HCT116 (cell line): Measurements from ENCODE around the gene GNAO1. TPM values are rescaled to one million over a fixed set of nuclear protein-coding genes. Genes with fewer than 3 reads are reported as not detected.

Experiments
- ATAC-seq: fragments of 200-7000 bp; cut with Tn5 transposase; 2 replicates; pipeline ENCODE4 v1.9.1; 2020; ENCODE audit warnings: mild to moderate bottlenecking, moderate library complexity
- BruUV-seq: library from RNA; stranded (reverse); fragments of 400-500 nt; replicated peaks from 2 replicates; lab custom pipeline; 2021; lab: Mats Ljungman, UMichigan
- CTCF ChIA-PET: fragments of 300-600 bp; sonication (Branson Sonifier 250); formaldehyde crosslinking; loops from one replicate; lab custom pipeline; 2021; ENCODE audit warnings: antibody characterized with exemption; lab: Charles Lee
- POLR2A ChIA-PET: fragments of 300-600, 350-600 bp; sonication (Branson Sonifier 250); formaldehyde crosslinking; loops from one replicate; lab custom pipeline; 2021; ENCODE audit warnings: antibody characterized with exemption; lab: Charles Lee
- RAD21 ChIA-PET, 2 experiments: fragments of 300-600 bp; sonication (Branson Sonifier 250); formaldehyde crosslinking; loops; one replicate each; lab custom pipeline; 2023; ENCODE audit warnings: low total read pairs in 2 of 2; ENCODE audit not compliant: uncharacterized antibody in 2 of 2, unreplicated experiment in 2 of 2, low non-redundant PET in 1 of 2; lab: Charles Lee
- DNase-seq: peaks from one replicate; pipeline ENCODE4 v3.0.0-alpha.2; 2010; ENCODE audit warnings: low read depth, low spot score
- H2AFZ ChIP-seq: fragments of 200-600 bp; shearing (Covaris generic), sonication (generic); 2 replicates; pipeline ENCODE4 v1.6.1; 2017; ENCODE audit warnings: low read depth, mixed run types, mixed read lengths, antibody characterized with exemption, low read length; ENCODE audit not compliant: poor library complexity, severe bottlenecking
- H3K27ac ChIP-seq: 2 replicates; pipeline ENCODE4 v1.5.1; 2012; ENCODE audit warnings: low read depth, low read length
- H3K27me3 ChIP-seq: fragments of 200-600 bp; sonication (generic); 2 replicates; pipeline ENCODE4 v1.6.1; 2016; ENCODE audit warnings: mixed run types, low read length, mixed read lengths; ENCODE audit not compliant: insufficient read depth
- H3K36me3 ChIP-seq, 2 experiments: fragments of 200-500 bp in 1 of 2; fragments of 200-600 bp in 1 of 2; sonication (Bioruptor generic) in 1 of 2; sonication (generic) in 1 of 2; 2 replicates each; pipeline versions ENCODE4 v1.5.1 to v1.6.1; 2014 to 2016; ENCODE audit warnings: low read length in 2 of 2, inconsistent platforms in 1 of 2, mixed read lengths in 1 of 2, mixed run types in 1 of 2; ENCODE audit not compliant: insufficient read depth in 2 of 2, control insufficient read depth in 1 of 2
- H3K4me1 ChIP-seq, 2 experiments: fragments of 200-600 bp in 1 of 2; sonication (generic) in 1 of 2; 2 replicates each; pipeline versions ENCODE4 v1.5.1 to v1.6.1; 2012 to 2017; ENCODE audit warnings: low read length in 2 of 2, inconsistent platforms in 1 of 2, mild to moderate bottlenecking in 1 of 2, mixed read lengths in 1 of 2, mixed run types in 1 of 2, moderate library complexity in 1 of 2; ENCODE audit not compliant: insufficient read depth in 2 of 2, control insufficient read depth in 1 of 2
- H3K4me2 ChIP-seq: fragments of 200-600 bp; sonication (generic); 2 replicates; pipeline ENCODE4 v1.6.1; 2017; ENCODE audit warnings: mixed run types, low read length, mixed read lengths
- H3K4me3 ChIP-seq, 2 experiments: fragments of 200-600 bp in 1 of 2; sonication (generic) in 1 of 2; replicated peaks in 1 of 2; 2 replicates each; pipeline ENCODE4 v1.5.1; 2011 to 2016; ENCODE audit warnings: low read length in 2 of 2, control low read depth in 1 of 2, low read depth in 1 of 2, mild to moderate bottlenecking in 1 of 2, mixed read lengths in 1 of 2, mixed run types in 1 of 2
- H3K79me2 ChIP-seq: fragments of 200-600 bp; sonication (generic); 2 replicates; pipeline ENCODE4 v1.6.1; 2017; ENCODE audit warnings: mild to moderate bottlenecking, mixed run types, low read length, moderate library complexity, mixed read lengths; ENCODE audit not compliant: insufficient read depth
- H3K9ac ChIP-seq: fragments of 200-600 bp; sonication (generic); 2 replicates; pipeline ENCODE4 v1.6.1; 2016; ENCODE audit warnings: low read length, mixed read lengths
- H3K9me2 ChIP-seq: fragments of 200-600 bp; sonication (generic), shearing (Covaris generic); 2 replicates; pipeline ENCODE4 v1.6.1; 2017; ENCODE audit warnings: mixed run types, mild to moderate bottlenecking, moderate library complexity; ENCODE audit not compliant: insufficient read depth
- H3K9me3 ChIP-seq, 2 experiments: fragments of 200-500 bp in 1 of 2; fragments of 200-600 bp in 1 of 2; sonication (Bioruptor generic) in 1 of 2; sonication (generic) in 1 of 2; 2 replicates each; pipeline ENCODE4 v1.6.1; 2014 to 2017; ENCODE audit warnings: low read length in 2 of 2, mixed read lengths in 2 of 2, inconsistent platforms in 1 of 2, low read depth in 1 of 2, mild to moderate bottlenecking in 1 of 2, mixed run types in 1 of 2, moderate library complexity in 1 of 2; ENCODE audit not compliant: control insufficient read depth in 1 of 2, insufficient read depth in 1 of 2
- H4K20me1 ChIP-seq: fragments of 200-600 bp; sonication (generic), shearing (Covaris generic); 2 replicates; pipeline ENCODE4 v1.6.1; 2017; ENCODE audit warnings: mixed run types, mild to moderate bottlenecking, moderate library complexity; ENCODE audit not compliant: insufficient read depth
- EZH2 ChIP-seq: fragments of 200-600 bp; sonication (generic); IDR thresholded peaks from 2 replicates; pipeline ENCODE4 v1.6.1; 2017; ENCODE audit warnings: antibody characterized with exemption, mixed run types
- JUND ChIP-seq: IDR thresholded peaks from 2 replicates; pipeline ENCODE4 v1.6.1; 2012
- POLR2AphosphoS5 ChIP-seq: IDR thresholded peaks from 2 replicates; pipeline ENCODE4 v1.6.1; 2011; ENCODE audit warnings: mild to moderate bottlenecking, low read depth, low read length, moderate library complexity
- YY1 ChIP-seq: IDR thresholded peaks from 2 replicates; pipeline ENCODE4 v1.6.1; 2011; ENCODE audit warnings: low read length, low read depth, moderate library complexity, mild to moderate bottlenecking; ENCODE audit not compliant: insufficient replicate concordance; ENCODE audit errors: extremely low read depth
- ZFX ChIP-seq: fragments of 450-650 bp; IDR thresholded peaks from 2 replicates; pipeline ENCODE4 v1.6.1; 2017
- intact Hi-C: fragments of 100-400 bp; cut with micrococcal nuclease; formaldehyde crosslinking; loops from 2 replicates; pipeline ENCODE4 v1.10.0; 2022
- total RNA-seq: library from RNA; stranded (reverse); gene quantifications from one replicate; pipeline ENCODE4 v1.2.1, GENCODE V29; 2021; ENCODE audit not compliant: unreplicated experiment
- TF ChIP-seq, protein P1 (sequence below), 3 experiments: fragments of 200-600 bp in 1 of 3; sonication (generic) in 1 of 3; IDR thresholded peaks in 2 of 3; conservative IDR thresholded peaks in 1 of 3; 2 replicates each; pipeline ENCODE4 v1.5.1; 2012 to 2017; ENCODE audit warnings: low read depth in 2 of 3, low read length in 2 of 3, antibody characterized with exemption in 1 of 3, borderline replicate concordance in 1 of 3, control low read depth in 1 of 3, mild to moderate bottlenecking in 1 of 3, mixed read lengths in 1 of 3, mixed run types in 1 of 3, moderate library complexity in 1 of 3; ENCODE audit not compliant: insufficient read depth in 1 of 3
- TF ChIP-seq, protein P2 (sequence below): IDR thresholded peaks from 2 replicates; pipeline ENCODE4 v1.6.1; 2011; ENCODE audit warnings: mild to moderate bottlenecking, low read length, moderate library complexity; ENCODE audit not compliant: insufficient replicate concordance; ENCODE audit errors: extremely low read depth

The GNAO1 gene
- total RNA-seq, 1 experiment from 2014 or later: 0.12 TPM

DNA sequence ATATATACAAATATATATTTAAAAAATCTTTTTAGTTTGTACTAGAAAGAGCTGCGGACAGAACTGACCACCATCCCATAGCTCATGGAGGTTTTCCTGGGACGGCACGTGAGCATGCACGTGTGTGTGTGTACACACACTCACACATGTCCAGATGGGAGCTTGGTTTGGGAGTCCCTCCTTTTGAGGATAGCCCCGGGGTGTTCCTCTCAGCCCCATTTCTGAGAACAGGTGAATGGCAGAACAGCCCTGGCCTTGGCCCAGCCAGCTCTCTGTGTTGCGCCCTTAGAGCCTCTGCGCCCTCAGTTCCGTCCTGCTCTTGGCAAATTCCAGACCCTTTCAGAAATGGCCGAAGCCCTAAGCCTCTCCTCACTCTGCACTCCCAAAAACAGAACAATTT lies 163.9 kb downstream of the GNAO1 start:
- CTCF ChIA-PET: interaction anchor here (1.6 kb wide), 1 partner anchor 11 kb away, joined by 4 read pairs; no protein-coding TSS in a partner anchor
- Histone ChIP-seq H3K27me3 (no peaks in the 10 kb centered on the region), H2AFZ (no peak overlapping the region), H3K4me3 (no peak overlapping the region), H4K20me1 (no peaks in the 10 kb centered on the region), H3K4me1 (peaks cover 13 to 16% of the 10 kb centered on the region in 2 experiments; a peak in 3 of 4 replicates), H3K4me2 (no peak overlapping the region), H3K9me2 (no peaks in the 10 kb centered on the region), H3K36me3 (no peaks in the 10 kb centered on the region), H3K27ac (no peak overlapping the region), H3K79me2 (no peaks in the 10 kb centered on the region)
- BruUV-seq: no TSS peak
- POLR2A ChIA-PET: no interaction called here
- ATAC-seq: no peak
- RAD21 ChIA-PET: no interaction called here
- intact Hi-C loops: no loop called here
- no peak for TF ChIP-seq JUND
- TF ChIP-seq POLR2AphosphoS5: no peak
- TF ChIP-seq, protein P1, sequence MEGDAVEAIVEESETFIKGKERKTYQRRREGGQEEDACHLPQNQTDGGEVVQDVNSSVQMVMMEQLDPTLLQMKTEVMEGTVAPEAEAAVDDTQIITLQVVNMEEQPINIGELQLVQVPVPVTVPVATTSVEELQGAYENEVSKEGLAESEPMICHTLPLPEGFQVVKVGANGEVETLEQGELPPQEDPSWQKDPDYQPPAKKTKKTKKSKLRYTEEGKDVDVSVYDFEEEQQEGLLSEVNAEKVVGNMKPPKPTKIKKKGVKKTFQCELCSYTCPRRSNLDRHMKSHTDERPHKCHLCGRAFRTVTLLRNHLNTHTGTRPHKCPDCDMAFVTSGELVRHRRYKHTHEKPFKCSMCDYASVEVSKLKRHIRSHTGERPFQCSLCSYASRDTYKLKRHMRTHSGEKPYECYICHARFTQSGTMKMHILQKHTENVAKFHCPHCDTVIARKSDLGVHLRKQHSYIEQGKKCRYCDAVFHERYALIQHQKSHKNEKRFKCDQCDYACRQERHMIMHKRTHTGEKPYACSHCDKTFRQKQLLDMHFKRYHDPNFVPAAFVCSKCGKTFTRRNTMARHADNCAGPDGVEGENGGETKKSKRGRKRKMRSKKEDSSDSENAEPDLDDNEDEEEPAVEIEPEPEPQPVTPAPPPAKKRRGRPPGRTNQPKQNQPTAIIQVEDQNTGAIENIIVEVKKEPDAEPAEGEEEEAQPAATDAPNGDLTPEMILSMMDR (IDR thresholded peaks at IDR 0.05 in 2 of 3, conservative IDR thresholded peaks at IDR 0.05 in 1 of 3; ENCODE audit: borderline replicate concordance in 1 of 3, insufficient read depth in 1 of 3, low read depth in 2 of 3, low read length in 2 of 3): no peak
- TF ChIP-seq ZFX: no peak
- TF ChIP-seq, protein P2, sequence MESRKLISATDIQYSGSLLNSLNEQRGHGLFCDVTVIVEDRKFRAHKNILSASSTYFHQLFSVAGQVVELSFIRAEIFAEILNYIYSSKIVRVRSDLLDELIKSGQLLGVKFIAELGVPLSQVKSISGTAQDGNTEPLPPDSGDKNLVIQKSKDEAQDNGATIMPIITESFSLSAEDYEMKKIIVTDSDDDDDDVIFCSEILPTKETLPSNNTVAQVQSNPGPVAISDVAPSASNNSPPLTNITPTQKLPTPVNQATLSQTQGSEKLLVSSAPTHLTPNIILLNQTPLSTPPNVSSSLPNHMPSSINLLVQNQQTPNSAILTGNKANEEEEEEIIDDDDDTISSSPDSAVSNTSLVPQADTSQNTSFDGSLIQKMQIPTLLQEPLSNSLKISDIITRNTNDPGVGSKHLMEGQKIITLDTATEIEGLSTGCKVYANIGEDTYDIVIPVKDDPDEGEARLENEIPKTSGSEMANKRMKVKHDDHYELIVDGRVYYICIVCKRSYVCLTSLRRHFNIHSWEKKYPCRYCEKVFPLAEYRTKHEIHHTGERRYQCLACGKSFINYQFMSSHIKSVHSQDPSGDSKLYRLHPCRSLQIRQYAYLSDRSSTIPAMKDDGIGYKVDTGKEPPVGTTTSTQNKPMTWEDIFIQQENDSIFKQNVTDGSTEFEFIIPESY: no peak
- no peak for TF ChIP-seq YY1
- TF ChIP-seq EZH2: no peak
- TF ChIP-seq, all 23 proteins: peak for 0
- no peak for DNase-seq
- Histone ChIP-seq H3K9me3 (no peaks in the 10 kb centered on the region), H3K9ac (no peak overlapping the region)
